ENCODE results near the gene MPDU1.

DNA sequence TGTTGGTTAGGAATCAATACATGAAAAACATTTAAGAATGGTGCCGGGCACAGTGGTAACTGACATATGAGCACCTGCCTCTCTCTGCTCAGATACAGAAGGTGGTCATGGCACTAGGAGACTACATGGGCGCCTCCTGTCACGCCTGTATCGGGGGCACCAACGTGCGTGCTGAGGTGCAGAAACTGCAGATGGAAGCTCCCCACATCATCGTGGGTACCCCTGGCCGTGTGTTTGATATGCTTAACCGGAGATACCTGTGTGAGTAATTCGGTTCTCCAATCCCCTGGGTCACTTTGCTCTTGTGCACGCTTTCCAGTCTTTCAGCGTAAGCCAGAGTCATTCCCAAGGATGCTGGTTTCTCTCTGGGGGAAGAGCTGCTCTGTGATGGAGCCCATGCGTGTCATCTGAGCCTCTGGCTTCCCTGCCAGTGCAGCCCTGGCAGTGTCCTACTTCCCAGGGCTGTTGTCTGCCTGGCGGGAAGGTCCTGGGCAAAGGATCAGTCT is 7.2 kb upstream of the MPDU1 start:
- TF ChIP-seq, protein P1, sequence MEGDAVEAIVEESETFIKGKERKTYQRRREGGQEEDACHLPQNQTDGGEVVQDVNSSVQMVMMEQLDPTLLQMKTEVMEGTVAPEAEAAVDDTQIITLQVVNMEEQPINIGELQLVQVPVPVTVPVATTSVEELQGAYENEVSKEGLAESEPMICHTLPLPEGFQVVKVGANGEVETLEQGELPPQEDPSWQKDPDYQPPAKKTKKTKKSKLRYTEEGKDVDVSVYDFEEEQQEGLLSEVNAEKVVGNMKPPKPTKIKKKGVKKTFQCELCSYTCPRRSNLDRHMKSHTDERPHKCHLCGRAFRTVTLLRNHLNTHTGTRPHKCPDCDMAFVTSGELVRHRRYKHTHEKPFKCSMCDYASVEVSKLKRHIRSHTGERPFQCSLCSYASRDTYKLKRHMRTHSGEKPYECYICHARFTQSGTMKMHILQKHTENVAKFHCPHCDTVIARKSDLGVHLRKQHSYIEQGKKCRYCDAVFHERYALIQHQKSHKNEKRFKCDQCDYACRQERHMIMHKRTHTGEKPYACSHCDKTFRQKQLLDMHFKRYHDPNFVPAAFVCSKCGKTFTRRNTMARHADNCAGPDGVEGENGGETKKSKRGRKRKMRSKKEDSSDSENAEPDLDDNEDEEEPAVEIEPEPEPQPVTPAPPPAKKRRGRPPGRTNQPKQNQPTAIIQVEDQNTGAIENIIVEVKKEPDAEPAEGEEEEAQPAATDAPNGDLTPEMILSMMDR (conservative IDR thresholded peaks at IDR 0.05; ENCODE audit: low read length), result no peak
- TF ChIP-seq EZH2phosphoT487 (IDR thresholded peaks at IDR 0.05; ENCODE audit: borderline replicate concordance, low read depth, low read length), result no peak
